LNCAP (cell line): ENCODE data around the gene CYP51A1.

ENCODE experiments used
- TF ChIP-seq, protein P1 (sequence below): fragments of 450-650 bp; IDR thresholded peaks from 2 replicates; pipeline ENCODE4 v1.5.1; 2017; ENCODE audit warnings: mild to moderate bottlenecking

CYP51A1 gene

DNA sequence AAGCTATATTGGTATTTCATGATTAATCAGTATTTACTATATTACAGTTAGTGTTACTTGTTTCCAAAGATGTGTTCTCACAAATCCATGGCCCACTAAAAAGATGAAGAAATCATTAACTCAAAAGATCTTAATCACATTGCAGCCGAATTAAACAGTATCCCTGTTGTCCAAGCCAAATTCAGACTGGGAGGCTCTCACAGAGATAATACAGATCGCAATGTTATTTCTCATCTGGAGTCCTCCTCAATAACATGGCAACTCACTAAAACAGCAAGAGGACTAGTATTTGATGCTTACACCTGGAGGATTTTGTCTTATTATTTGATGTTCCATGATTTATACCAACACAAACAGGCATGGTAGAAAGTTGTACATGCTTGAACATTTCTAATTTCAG is 23.4 kb downstream of the CYP51A1 start:
- TF ChIP-seq, protein P1, sequence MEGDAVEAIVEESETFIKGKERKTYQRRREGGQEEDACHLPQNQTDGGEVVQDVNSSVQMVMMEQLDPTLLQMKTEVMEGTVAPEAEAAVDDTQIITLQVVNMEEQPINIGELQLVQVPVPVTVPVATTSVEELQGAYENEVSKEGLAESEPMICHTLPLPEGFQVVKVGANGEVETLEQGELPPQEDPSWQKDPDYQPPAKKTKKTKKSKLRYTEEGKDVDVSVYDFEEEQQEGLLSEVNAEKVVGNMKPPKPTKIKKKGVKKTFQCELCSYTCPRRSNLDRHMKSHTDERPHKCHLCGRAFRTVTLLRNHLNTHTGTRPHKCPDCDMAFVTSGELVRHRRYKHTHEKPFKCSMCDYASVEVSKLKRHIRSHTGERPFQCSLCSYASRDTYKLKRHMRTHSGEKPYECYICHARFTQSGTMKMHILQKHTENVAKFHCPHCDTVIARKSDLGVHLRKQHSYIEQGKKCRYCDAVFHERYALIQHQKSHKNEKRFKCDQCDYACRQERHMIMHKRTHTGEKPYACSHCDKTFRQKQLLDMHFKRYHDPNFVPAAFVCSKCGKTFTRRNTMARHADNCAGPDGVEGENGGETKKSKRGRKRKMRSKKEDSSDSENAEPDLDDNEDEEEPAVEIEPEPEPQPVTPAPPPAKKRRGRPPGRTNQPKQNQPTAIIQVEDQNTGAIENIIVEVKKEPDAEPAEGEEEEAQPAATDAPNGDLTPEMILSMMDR: no peak

DNA sequence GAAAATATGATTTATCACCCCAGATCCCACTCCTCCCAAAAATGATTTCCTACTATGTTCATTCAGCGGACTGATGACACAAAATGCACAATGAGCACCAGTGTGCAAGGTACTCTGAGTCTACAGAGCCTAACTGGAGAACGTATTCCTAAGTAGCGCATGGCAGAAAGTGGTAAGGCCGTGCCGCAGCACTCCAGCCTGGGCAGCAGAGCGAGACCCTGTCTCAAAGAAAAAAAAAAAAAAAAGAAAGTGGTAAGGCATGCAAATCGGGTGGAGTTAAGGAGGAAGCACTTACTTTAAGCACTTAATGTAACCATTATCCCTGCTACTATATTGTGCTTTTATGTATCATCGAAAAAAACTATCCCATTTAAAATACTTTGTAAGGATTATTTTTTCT is 25.5 kb downstream of the CYP51A1 start:
- TF ChIP-seq, protein P1: no peak

DNA sequence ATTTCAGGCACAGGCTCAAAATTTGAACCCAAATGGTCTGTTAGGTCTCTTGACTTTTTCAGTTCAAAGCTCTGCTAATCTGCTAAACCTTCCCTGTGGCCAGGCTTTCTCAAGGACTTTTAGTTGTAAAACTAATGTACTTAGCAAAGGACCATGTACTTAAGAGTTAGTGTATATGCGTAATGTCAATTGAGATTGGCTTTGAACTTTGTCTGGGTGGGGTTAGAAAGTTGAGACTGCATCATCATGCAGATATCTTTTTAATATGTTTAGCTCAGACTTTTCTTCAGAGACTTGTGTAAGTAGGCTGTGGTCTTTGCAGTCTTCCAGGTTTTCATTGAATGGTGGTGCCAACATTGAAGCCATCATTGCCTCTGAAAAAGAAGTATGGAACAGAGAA is 33.7 kb downstream of the CYP51A1 start:
- TF ChIP-seq, protein P1: no peak

DNA sequence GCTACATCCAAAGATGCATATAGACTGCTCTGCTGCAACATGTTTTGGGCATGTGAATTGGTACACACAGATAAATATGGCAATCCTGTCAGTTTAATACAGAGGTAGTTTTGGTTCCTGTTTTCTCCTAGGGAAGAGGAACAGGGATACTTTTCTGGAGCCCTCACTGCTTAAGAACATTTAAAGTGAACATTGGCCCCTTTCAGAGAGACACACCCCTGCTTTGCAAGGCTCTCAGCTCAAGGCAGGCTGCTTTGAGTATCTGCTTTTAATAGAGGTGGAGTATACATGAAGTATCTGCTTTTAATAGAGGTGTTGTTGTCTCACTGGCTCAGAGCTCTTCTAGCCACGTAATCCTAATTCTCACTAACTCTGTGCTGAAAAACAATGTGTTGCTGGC is 38.9 kb downstream of the CYP51A1 start:
- TF ChIP-seq, protein P1: no peak

DNA sequence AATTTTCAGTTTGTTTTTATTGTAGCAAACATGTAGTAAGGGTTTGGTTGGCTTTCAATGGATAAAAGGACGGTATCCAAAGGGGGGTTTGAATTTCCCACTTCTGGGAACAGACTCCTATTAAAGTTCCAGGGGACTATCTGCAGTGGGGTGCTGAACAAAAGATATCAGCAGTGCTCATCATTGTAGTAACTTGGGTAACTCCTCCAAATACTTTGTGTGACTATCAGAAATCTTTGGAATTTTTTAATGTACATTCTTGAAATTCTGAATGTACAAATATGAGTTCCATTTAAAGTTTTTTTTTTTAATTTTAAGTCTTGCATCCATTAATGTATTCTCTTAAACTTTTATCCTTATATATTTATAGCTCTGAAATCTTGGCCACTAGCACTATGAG is 42.1 kb downstream of the CYP51A1 start:
- TF ChIP-seq, protein P1: no peak

DNA sequence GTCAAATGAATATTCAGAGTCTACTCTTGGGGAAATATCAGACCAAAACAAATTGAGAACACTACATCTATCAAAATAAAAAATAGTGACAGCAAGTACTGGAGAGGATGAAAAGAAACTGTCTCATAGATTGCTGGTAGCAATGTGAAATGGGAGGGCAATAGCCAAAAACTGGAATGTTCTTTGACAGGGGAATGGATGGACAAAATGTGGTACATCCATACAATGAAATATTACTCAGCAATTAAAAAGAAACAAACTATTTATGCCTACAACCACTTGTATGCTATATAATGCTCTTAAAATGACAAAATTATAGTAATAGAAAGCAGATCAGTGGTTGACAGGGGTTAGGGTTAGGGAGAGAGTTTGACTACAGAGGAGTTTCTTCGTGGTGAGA is 46.0 kb downstream of the CYP51A1 start:
- TF ChIP-seq, protein P1: no peak

DNA sequence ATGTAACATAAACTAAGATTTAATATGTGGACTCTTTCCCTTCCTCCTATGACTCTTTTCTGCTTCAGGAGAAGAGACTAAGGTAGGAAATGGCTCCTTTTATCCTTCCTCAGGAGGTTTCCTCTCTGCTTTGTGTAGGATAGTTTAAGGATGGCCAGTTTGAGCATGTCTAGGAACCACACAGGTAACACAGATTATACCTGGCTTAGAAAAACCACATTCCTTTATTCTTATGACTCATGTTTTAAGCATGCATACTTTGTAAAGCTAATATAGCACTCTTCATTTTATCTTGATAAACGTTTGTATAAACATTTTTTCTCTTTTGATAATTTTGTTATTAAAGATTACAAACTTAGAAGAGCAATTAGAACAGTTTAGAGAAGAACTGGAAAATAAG is 57.8 kb downstream of the CYP51A1 start:
- TF ChIP-seq, protein P1: no peak

DNA sequence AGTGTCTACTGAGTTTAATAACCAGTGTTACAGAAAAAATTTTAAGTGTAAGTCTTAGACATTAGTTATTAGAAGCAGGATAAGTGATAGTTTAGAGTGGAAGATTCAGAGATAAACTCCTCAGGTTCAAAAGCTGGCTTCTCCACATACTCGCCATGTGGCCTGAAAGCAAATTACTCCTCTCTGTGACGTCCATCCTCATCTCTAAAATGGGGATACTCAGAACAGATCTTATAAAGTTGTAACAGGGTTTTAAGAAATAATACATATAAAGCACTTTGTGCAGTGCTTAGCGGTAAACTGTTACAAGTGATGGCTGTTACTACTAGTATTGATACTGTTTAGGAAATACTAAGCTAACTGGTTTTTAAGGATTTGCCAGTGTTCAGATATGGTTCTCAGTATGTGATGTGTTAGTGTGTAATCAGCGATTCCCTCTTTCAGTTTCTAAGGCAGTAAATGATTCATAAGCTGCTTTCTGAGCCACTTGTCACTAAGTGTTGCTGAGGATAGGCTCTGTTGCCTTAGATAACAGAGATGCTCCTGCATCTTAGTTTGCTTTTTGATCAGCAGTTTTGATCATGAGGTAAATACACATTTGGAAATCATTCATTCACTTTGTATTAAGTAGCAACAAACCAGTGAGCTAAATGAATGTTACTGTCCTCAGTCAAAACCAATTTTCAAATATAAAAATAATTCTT is 58.7 kb downstream of the CYP51A1 start:
- TF ChIP-seq, protein P1: no peak
